Measurements from ENCODE around the gene SRI. TPM values are rescaled to one million over a fixed set of nuclear protein-coding genes. Genes with fewer than 3 reads are reported as not detected.

Gene SRI
- total RNA-seq, 1 donor from 2014 or later = 136 TPM

GRCh38 chr7:88204525-88205110, 15.2 kb downstream of the SRI start:
- Histone ChIP-seq H3K36me3 (peaks cover 19% of the 10 kb centered on the region), H3F3A (ENCODE audit: low read depth) (peaks cover 22% of the 10 kb centered on the region), H3K79me2 (ENCODE audit: low read depth) (no peaks in the 10 kb centered on the region), H3K4me2 (no peak overlapping the region), H3K9ac (no peak overlapping the region), H3K4me3 (no peak overlapping the region), H2AFZ (replicated peaks) (no peak overlapping the region), H3K9me3 (ENCODE audit: low read depth) (no peaks in the 10 kb centered on the region), H3K27ac (no peak overlapping the region), H3K27me3 (no peaks in the 10 kb centered on the region), H4K20me1 (ENCODE audit: low read depth) (no peaks in the 10 kb centered on the region), H3K4me1 (peaks cover 27% of the 10 kb centered on the region)
- Mint-ChIP-seq H3K36me3 (peaks cover 37% of the 10 kb centered on the region), H3K9me3 (no peaks in the 10 kb centered on the region), H3K27me3 (ENCODE audit: insufficient read depth, low read depth) (no peaks in the 10 kb centered on the region), H3K4me1 (peaks cover 15% of the 10 kb centered on the region), H3K4me3 (no peak overlapping the region), H3K27ac (no peak overlapping the region)
- DNase-seq (ENCODE audit: low spot score) = no peak
- TF ChIP-seq CTCF (IDR thresholded peaks at IDR 0.05) = no peak

DNA sequence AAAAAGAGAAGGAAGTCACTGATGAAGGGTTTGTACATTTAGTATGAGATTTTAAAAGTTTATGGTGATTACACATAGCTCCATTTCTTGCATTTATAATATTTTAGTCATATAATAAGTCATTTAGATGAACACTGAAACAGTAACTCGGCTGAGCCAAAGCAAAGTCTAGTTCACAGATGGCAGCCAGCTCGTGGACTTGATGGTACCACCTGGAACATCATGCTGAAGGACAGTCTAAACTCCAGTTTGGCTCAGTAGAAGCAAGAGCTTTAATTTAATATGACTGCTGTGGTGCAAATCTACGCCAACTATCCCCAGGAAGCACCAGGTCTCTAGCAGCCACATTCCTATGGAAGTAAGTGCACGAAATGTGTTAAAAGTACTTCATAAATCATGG, 16.4 kb downstream of the SRI start:
- Histone ChIP-seq H3K4me3 (no peak overlapping the region), H3K4me2 (no peak overlapping the region), H3K36me3 (peaks cover 10% of the 10 kb centered on the region), H3K9ac (no peak overlapping the region), H3K27me3 (no peaks in the 10 kb centered on the region), H3K79me2 (ENCODE audit: low read depth) (no peaks in the 10 kb centered on the region), H2AFZ (replicated peaks) (no peak overlapping the region), H3K27ac (no peak overlapping the region), H3F3A (ENCODE audit: low read depth) (peaks cover 22% of the 10 kb centered on the region), H3K4me1 (peaks cover 31% of the 10 kb centered on the region), H3K9me3 (ENCODE audit: low read depth) (no peaks in the 10 kb centered on the region), H4K20me1 (ENCODE audit: low read depth) (no peaks in the 10 kb centered on the region)
- no peak for TF ChIP-seq CTCF (IDR thresholded peaks at IDR 0.05)
- no peak for TF ChIP-seq EZH2phosphoT487 (IDR thresholded peaks at IDR 0.05)
- TF ChIP-seq EZH2 (IDR thresholded peaks at IDR 0.05) = no peak
- Mint-ChIP-seq H3K4me3 (no peak overlapping the region), H3K36me3 (peaks cover 35% of the 10 kb centered on the region), H3K4me1 (peaks cover 18% of the 10 kb centered on the region), H3K9me3 (no peaks in the 10 kb centered on the region), H3K27ac (no peak overlapping the region), H3K27me3 (ENCODE audit: insufficient read depth, low read depth) (no peaks in the 10 kb centered on the region)
- DNase-seq (ENCODE audit: low spot score) = no peak

DNA sequence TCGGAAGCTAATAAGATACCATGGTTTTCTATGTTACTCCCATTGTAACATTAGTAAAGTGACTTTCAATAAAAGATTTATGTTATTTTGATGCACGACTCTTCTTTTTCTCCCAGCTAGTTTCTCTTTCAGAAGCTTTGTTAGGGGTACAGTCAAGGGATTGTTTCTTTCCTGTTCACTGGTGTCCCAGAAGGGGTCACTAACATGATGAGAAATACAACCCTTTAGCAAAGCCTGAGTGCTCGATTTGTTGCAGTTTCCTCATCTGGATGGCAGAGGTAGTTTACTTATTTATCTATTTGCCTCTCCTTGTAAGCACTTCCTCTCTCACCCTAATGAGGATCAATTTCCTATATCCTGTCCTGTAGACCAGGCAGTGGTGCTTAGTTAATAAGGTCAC, 17.0 kb downstream of the SRI start:
- peaks cover 35% of the 10 kb centered on the region for H3K36me3 Mint-ChIP-seq
- peaks cover 31% of the 10 kb centered on the region for H3K4me1 ChIP-seq
- DNase-seq (ENCODE audit: low spot score) = no peak
- H3K27ac Mint-ChIP-seq = no peak overlapping the region
- no peak overlapping the region for H3K4me2 ChIP-seq
- TF ChIP-seq EZH2phosphoT487 (IDR thresholded peaks at IDR 0.05) (no peak), EZH2 (IDR thresholded peaks at IDR 0.05) (no peak), CTCF (IDR thresholded peaks at IDR 0.05) (no peak)
- no peaks in the 10 kb centered on the region for H3K9me3 Mint-ChIP-seq
- H3K4me3 Mint-ChIP-seq = no peak overlapping the region
- H3K4me1 Mint-ChIP-seq = peaks cover 18% of the 10 kb centered on the region
- no peaks in the 10 kb centered on the region for H4K20me1 ChIP-seq (ENCODE audit: low read depth)
- H3K9me3 ChIP-seq (ENCODE audit: low read depth) = no peaks in the 10 kb centered on the region
- H3K79me2 ChIP-seq (ENCODE audit: low read depth) = no peaks in the 10 kb centered on the region
- peaks cover 8% of the 10 kb centered on the region for H3K36me3 ChIP-seq
- H3F3A ChIP-seq (ENCODE audit: low read depth) = peaks cover 22% of the 10 kb centered on the region
- H3K4me3 ChIP-seq = no peak overlapping the region
- no peaks in the 10 kb centered on the region for H3K27me3 Mint-ChIP-seq (ENCODE audit: insufficient read depth, low read depth)
- H2AFZ ChIP-seq (replicated peaks) = no peak overlapping the region
- H3K27ac ChIP-seq = no peak overlapping the region
- H3K9ac ChIP-seq = no peak overlapping the region
- H3K27me3 ChIP-seq = no peaks in the 10 kb centered on the region
